Calu3 (cell line): ENCODE data around the gene PTTG1. TPM values are rescaled to one million over a fixed set of nuclear protein-coding genes. Genes with fewer than 3 reads are reported as not detected.

ENCODE experiments used
- BruUV-seq: library from RNA; stranded (reverse); fragments of 400-500 nt; replicated peaks from 2 replicates; lab custom pipeline; 2021; lab: Mats Ljungman, UMichigan
- CTCF ChIA-PET: fragments of 300-600 bp; sonication (Branson Sonifier 250); formaldehyde crosslinking; loops from one replicate; lab custom pipeline; 2022; ENCODE audit warnings: antibody characterized with exemption; lab: Charles Lee
- DNase-seq: peaks from one replicate; pipeline ENCODE4 v3.0.0; 2022
- H3K27ac Mint-ChIP-seq: one replicate; pipeline ENCODE4 v1.8.0; 2022; ENCODE audit warnings: mixed read lengths; ENCODE audit not compliant: unreplicated experiment
- H3K27me3 Mint-ChIP-seq: one replicate; pipeline ENCODE4 v1.8.0; 2022; ENCODE audit warnings: mixed read lengths; ENCODE audit not compliant: unreplicated experiment
- H3K36me3 Mint-ChIP-seq: one replicate; pipeline ENCODE4 v1.8.0; 2022; ENCODE audit warnings: mild to moderate bottlenecking, moderate library complexity, mixed read lengths; ENCODE audit not compliant: insufficient read depth, unreplicated experiment
- H3K4me1 Mint-ChIP-seq: one replicate; pipeline ENCODE4 v1.8.0; 2022; ENCODE audit warnings: mild to moderate bottlenecking, low read depth, mixed read lengths; ENCODE audit not compliant: unreplicated experiment
- H3K4me3 Mint-ChIP-seq: one replicate; pipeline ENCODE4 v1.8.0; 2022; ENCODE audit warnings: mild to moderate bottlenecking, low read depth, moderate library complexity, mixed read lengths; ENCODE audit not compliant: unreplicated experiment
- H3K9me3 Mint-ChIP-seq: one replicate; pipeline ENCODE4 v1.8.0; 2022; ENCODE audit warnings: low read depth, mixed read lengths; ENCODE audit not compliant: unreplicated experiment
- intact Hi-C: fragments of 100-400 bp; cut with micrococcal nuclease; formaldehyde crosslinking; loops from one replicate; pipeline ENCODE4 v1.10.0; 2022; ENCODE audit not compliant: unreplicated experiment
- total RNA-seq: library from RNA; stranded (reverse); gene quantifications from 2 replicates; pipeline ENCODE4 v1.2.3, GENCODE V29; 2022
- TF ChIP-seq, protein P1 (sequence below): fragments of 200-600 bp; IDR thresholded peaks from one replicate; pipeline ENCODE4 v1.8.0; 2022; ENCODE audit warnings: antibody characterized with exemption; ENCODE audit not compliant: unreplicated experiment

PTTG1 gene
- total RNA-seq, 1 experiment from 2014 or later = 184 TPM

DNA sequence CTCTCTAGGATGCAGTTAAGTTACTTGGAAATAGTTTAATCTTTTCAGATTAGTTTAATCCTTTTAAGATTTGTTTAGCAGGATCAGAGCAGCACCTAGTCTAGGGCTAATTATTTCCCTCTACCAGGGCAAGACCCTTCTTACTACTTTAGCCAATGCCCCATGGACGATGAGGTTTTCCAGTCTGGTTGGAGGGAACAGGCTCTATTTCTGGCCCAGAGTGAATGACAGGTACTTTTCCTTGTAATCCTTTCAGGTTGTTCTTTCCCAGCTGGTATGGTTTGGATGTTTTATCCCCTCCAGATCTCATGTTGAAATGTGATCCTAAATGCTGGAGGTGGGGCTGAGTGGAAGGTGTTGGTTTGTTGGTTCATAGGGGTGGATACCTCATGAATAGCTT, 27.2 kb downstream of the PTTG1 start:
- Mint-ChIP-seq H3K4me1 (no peaks in the 10 kb centered on the region), H3K9me3 (no peaks in the 10 kb centered on the region), H3K27me3 (no peaks in the 10 kb centered on the region), H3K36me3 (no peaks in the 10 kb centered on the region), H3K27ac (no peak overlapping the region), H3K4me3 (no peak overlapping the region)
- CTCF ChIA-PET = interaction anchor here (1.1 kb wide), 1 partner anchor 10 kb away, joined by 3 read pairs; no protein-coding TSS in a partner anchor
- DNase-seq = no peak
- no TSS peak for BruUV-seq
- intact Hi-C loops = no loop called here
- TF ChIP-seq, protein P1, sequence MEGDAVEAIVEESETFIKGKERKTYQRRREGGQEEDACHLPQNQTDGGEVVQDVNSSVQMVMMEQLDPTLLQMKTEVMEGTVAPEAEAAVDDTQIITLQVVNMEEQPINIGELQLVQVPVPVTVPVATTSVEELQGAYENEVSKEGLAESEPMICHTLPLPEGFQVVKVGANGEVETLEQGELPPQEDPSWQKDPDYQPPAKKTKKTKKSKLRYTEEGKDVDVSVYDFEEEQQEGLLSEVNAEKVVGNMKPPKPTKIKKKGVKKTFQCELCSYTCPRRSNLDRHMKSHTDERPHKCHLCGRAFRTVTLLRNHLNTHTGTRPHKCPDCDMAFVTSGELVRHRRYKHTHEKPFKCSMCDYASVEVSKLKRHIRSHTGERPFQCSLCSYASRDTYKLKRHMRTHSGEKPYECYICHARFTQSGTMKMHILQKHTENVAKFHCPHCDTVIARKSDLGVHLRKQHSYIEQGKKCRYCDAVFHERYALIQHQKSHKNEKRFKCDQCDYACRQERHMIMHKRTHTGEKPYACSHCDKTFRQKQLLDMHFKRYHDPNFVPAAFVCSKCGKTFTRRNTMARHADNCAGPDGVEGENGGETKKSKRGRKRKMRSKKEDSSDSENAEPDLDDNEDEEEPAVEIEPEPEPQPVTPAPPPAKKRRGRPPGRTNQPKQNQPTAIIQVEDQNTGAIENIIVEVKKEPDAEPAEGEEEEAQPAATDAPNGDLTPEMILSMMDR = no peak

DNA sequence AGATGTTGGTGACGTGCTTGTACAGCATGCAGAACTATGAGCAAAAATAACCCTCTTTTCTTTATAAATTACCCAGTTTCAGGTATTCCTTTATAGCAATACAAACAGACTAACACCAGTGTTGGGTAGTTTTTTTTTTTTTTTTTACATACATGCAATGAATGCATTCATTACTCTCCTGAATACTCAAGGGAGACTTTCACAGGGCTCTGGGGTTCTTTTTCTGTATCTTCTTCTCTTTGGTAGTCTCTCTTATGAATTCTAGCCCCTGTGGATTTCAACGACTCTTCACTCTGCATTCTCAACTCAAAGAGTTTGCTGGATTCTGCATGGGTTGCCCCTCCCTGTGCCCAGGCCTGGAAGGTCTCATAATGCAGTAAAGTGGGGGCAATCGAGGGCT, 27.8 kb downstream of the PTTG1 start:
- Mint-ChIP-seq H3K27ac (no peak overlapping the region), H3K4me1 (no peaks in the 10 kb centered on the region), H3K9me3 (no peaks in the 10 kb centered on the region), H3K4me3 (no peak overlapping the region), H3K27me3 (no peaks in the 10 kb centered on the region), H3K36me3 (no peaks in the 10 kb centered on the region)
- intact Hi-C loops = no loop called here
- TF ChIP-seq, protein P1 = no peak
- CTCF ChIA-PET = interaction anchor here (1.1 kb wide), 1 partner anchor 10 kb away, joined by 3 read pairs; no protein-coding TSS in a partner anchor
- BruUV-seq = no TSS peak
- no peak for DNase-seq

DNA sequence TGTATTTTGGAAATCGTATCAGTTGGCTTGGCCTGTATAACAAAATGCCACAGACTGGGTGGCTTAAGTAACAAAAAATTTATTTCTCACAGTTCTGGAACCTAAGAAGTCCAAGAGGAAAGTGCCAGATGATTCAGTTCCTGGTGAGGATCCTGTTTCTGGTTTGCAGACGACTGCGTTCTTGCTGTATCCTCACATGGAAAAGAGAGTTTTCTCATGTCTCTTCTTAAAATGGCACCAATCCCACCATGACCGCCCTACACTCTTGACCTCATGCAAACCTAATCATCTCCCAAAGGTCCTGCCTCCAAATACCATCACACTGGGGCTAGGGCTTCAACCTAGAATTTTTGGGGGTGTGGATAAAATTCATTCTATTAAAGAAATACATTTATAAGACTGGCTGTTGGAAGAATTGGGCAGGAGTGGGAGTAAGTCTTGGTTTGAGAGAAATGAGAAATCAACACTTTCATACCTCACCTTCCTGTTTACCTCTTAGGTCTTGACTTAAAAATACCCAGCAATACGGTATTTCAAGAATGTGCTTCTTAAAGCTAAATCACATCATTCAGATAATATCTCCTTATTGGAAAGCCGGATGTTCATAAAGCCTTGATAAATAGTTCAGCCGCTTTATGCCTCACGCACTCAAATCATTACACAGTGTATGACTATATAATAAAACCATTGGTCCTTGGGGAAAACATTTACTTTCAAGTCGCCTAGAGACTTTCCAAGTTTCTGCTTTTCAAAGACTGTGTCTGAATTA, 28.7 kb downstream of the PTTG1 start:
- CTCF ChIA-PET = interaction anchor here (0.5 kb wide), 1 partner anchor 29 kb away, joined by 4 read pairs; the partner anchor contains the start of gene PTTG1
- no TSS peak for BruUV-seq
- no peaks in the 10 kb centered on the region for H3K4me1 Mint-ChIP-seq
- DNase-seq = no peak
- no peak overlapping the region for H3K4me3 Mint-ChIP-seq
- H3K9me3 Mint-ChIP-seq = no peaks in the 10 kb centered on the region
- no peaks in the 10 kb centered on the region for H3K27me3 Mint-ChIP-seq
- no peak overlapping the region for H3K27ac Mint-ChIP-seq
- intact Hi-C loops = no loop called here
- no peaks in the 10 kb centered on the region for H3K36me3 Mint-ChIP-seq
- TF ChIP-seq, protein P1 = no peak

DNA sequence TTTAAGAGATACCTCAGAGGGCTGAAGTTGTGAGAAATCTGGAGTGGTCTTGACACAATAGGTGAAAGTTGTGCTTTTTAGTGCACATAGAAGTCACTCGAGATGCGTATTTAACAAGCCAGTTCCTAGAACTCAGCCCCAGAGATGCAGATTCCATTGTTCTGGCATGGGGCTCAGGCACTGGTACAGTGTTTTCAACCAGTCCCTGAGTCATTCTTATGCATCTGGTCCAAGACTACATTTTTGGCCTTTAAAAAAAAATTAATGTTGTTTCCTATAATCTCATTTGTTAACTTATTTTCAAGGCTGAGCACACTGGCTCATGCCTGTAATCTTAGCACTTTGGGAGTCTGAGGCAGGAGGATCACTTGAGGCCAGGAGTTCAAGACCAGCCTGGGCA, 29.6 kb downstream of the PTTG1 start:
- Mint-ChIP-seq H3K27ac (no peak overlapping the region), H3K27me3 (no peaks in the 10 kb centered on the region), H3K4me3 (no peak overlapping the region), H3K9me3 (no peaks in the 10 kb centered on the region), H3K36me3 (no peaks in the 10 kb centered on the region), H3K4me1 (no peaks in the 10 kb centered on the region)
- no peak for DNase-seq
- CTCF ChIA-PET = interaction anchor here (0.6 kb wide), 1 partner anchor 29 kb away, joined by 3 read pairs; no protein-coding TSS in a partner anchor
- no TSS peak for BruUV-seq
- TF ChIP-seq, protein P1 = no peak
- intact Hi-C loops = no loop called here
